NT2/D1 (cell line): ENCODE results near the gene TRPM5.

ENCODE experiments used
- DNase-seq: peaks from one replicate; pipeline ENCODE4 v3.0.0-alpha.2; 2011; ENCODE audit warnings: low read depth, low spot score
- H3K27me3 ChIP-seq: 2 replicates; pipeline ENCODE4 v1.6.0; 2011; ENCODE audit warnings: mild to moderate bottlenecking; ENCODE audit not compliant: insufficient read length, insufficient read depth
- H3K36me3 ChIP-seq: 2 replicates; pipeline ENCODE4 v1.6.1; 2011; ENCODE audit warnings: mild to moderate bottlenecking, low read length, mixed read lengths; ENCODE audit not compliant: insufficient read depth, insufficient read length
- H3K4me1 ChIP-seq: 2 replicates; pipeline ENCODE4 v1.5.1; 2011; ENCODE audit not compliant: insufficient read depth, insufficient read length
- H3K4me3 ChIP-seq: 2 replicates; pipeline ENCODE4 v1.5.1; 2011; ENCODE audit warnings: low read depth; ENCODE audit not compliant: insufficient read length
- H3K9ac ChIP-seq: 2 replicates; pipeline ENCODE4 v1.6.0; 2011; ENCODE audit warnings: low read depth; ENCODE audit not compliant: insufficient read length
- H3K9me3 ChIP-seq: 2 replicates; pipeline ENCODE4 v1.5.1; 2011; ENCODE audit warnings: mild to moderate bottlenecking, low read length; ENCODE audit not compliant: insufficient read depth
- SUZ12 ChIP-seq: IDR thresholded peaks from 2 replicates; pipeline ENCODE4 v1.6.1; 2011; ENCODE audit not compliant: insufficient read length, insufficient read depth; ENCODE audit errors: extremely low read depth
- YY1 ChIP-seq: IDR thresholded peaks from 2 replicates; pipeline ENCODE4 v1.6.1; 2011; ENCODE audit not compliant: insufficient read length, insufficient read depth
- ZNF274 ChIP-seq: IDR thresholded peaks from 2 replicates; pipeline ENCODE4 v1.6.1; 2011; ENCODE audit warnings: mild to moderate bottlenecking, low read depth, low read length

TRPM5 gene

DNA sequence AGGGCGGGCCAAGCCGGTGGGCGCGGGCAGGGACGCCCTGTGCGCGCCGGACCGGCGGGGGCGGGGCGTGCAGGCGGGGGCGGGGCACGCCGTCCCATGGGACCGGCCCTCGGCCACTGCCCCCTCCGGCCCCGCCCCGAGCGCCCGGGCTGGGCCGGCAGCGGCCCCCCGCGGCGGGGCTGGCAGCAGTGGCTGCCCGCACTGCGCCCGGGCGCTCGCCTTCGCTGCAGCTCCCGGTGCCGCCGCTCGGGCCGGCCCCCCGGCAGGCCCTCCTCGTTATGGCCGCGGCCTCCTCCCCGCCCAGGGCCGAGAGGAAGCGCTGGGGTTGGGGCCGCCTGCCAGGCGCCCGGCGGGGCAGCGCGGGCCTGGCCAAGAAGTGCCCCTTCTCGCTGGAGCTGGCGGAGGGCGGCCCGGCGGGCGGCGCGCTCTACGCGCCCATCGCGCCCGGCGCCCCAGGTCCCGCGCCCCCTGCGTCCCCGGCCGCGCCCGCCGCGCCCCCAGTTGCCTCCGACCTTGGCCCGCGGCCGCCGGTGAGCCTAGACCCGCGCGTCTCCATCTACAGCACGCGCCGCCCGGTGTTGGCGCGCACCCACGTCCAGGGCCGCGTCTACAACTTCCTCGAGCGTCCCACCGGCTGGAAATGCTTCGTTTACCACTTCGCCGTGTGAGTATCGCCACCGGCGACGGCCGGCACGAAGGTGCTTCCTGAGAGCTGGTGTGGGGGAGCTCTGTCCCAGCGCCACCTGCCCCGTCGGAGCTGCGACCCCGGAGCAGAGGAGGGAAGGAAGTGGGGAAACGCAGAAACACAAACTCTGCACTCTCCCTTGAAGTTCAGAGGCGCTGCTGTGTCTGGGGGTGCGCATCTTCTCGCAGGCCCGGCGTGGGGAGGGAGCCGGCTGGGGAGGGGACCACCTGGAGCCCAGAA is 769 bp upstream of the TRPM5 start, which contains the start of gene KCNQ1:
TSS of gene KCNQ1 (plus strand) at position 188 of the 925 bp plus-strand sequence. CDS start at position 279, 91 bp downstream.
- H3K9me3 ChIP-seq: no peaks in the 10 kb centered on the region
- H3K9ac ChIP-seq: peak within 1 kb of the TSS; percentile 77
- no peak for TF ChIP-seq YY1
- TF ChIP-seq SUZ12: no peak
- no peak for TF ChIP-seq ZNF274
- peaks cover 95% of the 10 kb centered on the region for H3K27me3 ChIP-seq
- peak within 1 kb of the TSS; percentile 57 for H3K4me3 ChIP-seq
- H3K36me3 ChIP-seq: no peaks in the 10 kb centered on the region
- no peak for DNase-seq
- H3K4me1 ChIP-seq: peaks cover 7% of the 10 kb centered on the region

DNA sequence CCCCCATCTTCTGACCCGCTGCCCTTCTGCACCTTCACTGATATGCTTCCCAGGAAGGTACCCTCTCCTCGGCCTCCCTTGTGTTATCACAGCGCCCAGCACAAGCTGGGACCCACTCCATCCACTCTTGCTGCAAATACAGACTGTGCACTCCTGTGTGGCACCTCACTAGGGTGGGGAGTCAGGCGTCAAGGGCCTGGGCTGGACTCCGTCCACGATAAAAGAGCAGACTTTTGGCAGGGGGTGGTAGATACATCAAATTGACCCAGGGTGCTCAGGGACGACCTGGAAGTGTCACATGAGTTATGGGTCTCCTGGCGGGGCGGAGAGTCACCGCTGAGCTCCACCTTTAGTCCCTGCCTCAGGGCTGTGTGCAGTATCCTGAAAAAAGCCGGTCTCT is 908 bp downstream of the TRPM5 start:
- DNase-seq: no peak
- H3K4me1 ChIP-seq: peaks cover 7% of the 10 kb centered on the region

DNA sequence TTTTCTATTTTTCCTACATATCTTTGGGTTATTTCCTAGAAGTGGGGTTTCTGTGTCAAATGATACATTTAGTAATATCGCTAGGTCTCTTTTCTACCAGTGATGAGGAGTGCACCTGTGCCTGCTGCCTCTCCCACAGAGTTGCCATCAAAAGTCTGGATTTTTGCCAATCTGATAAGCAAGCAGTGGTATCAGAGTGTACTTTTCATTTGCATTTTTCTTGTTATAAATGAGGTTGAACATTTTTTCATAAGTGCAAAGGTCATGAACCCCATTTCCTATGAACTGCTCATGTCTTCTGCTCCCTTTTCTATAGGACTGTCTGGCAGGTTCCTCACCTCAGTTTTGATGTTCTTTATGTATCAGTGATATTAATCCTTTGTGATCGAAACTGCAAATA is 1.7 kb downstream of the TRPM5 start:
- no peak overlapping the region for H3K9ac ChIP-seq
- no peak overlapping the region for H3K4me3 ChIP-seq
- peaks cover 7% of the 10 kb centered on the region for H3K4me1 ChIP-seq
- H3K9me3 ChIP-seq: no peaks in the 10 kb centered on the region
- no peak for DNase-seq
- peaks cover 78% of the 10 kb centered on the region for H3K27me3 ChIP-seq
- H3K36me3 ChIP-seq: no peaks in the 10 kb centered on the region
- TF ChIP-seq ZNF274 (no peak), YY1 (no peak), SUZ12 (no peak)

More for the DNA sequence above, 908 bp downstream of the TRPM5 start:
- H3K9ac ChIP-seq: no peak overlapping the region
- H3K36me3 ChIP-seq: no peaks in the 10 kb centered on the region
- peaks cover 86% of the 10 kb centered on the region for H3K27me3 ChIP-seq
- no peak overlapping the region for H3K4me3 ChIP-seq
- no peaks in the 10 kb centered on the region for H3K9me3 ChIP-seq
- TF ChIP-seq ZNF274: no peak
- TF ChIP-seq SUZ12: peak; percentile 47
- TF ChIP-seq YY1: no peak

DNA sequence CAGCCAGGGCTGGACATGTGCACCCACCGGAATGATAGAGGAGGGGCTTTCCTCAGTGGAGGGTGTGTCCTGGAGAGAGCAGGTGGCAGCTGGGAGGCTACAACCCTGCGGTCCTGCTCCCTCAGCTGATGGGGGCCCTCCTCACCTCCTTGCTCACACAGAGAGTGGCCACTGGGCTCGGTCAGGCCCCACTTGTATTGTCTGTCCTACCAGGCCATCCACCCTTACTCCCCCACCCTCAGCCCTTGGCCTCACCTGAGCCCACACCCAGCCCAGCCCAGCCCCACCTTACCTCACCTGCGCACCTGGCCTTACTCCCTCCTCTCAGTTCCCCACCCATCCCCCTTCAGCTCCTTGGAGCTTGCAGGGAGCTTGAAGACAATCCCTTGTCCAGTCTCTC is 3.1 kb downstream of the TRPM5 start:
- no peak overlapping the region for H3K9ac ChIP-seq

DNA sequence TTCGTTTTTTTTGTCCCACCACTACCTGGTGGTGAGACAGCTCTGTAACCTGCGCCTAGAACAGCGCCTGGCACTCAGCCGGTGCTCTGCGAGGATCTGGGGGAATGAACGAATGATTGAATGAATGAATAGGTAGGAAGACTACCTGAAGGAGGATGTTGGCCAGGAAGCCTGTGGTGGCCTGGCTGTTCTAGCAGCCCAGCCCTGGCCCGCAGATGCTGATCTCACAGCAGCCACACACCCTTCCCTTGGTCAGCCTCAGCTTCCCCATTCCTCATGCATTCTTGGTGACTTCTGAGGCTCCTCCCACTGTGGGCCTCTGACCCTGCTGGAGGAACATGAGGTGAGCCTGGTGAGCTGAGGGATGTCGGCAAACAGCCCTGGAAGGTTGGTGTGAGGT is 3.7 kb downstream of the TRPM5 start:
- Histone ChIP-seq H3K27me3 (peaks cover 67% of the 10 kb centered on the region), H3K9me3 (no peaks in the 10 kb centered on the region), H3K4me3 (no peak overlapping the region), H3K36me3 (no peaks in the 10 kb centered on the region), H3K9ac (no peak overlapping the region), H3K4me1 (peaks cover 6% of the 10 kb centered on the region)
- no peak for DNase-seq
- TF ChIP-seq YY1: no peak
- TF ChIP-seq ZNF274: no peak
- no peak for TF ChIP-seq SUZ12

More for the DNA sequence above, 3.1 kb downstream of the TRPM5 start:
- DNase-seq: no peak
- H3K27me3 ChIP-seq: peaks cover 68% of the 10 kb centered on the region
- H3K36me3 ChIP-seq: no peaks in the 10 kb centered on the region
- H3K4me3 ChIP-seq: no peak overlapping the region
- no peaks in the 10 kb centered on the region for H3K9me3 ChIP-seq
- H3K4me1 ChIP-seq: peaks cover 7% of the 10 kb centered on the region
- TF ChIP-seq SUZ12 (no peak), YY1 (no peak), ZNF274 (no peak)

DNA sequence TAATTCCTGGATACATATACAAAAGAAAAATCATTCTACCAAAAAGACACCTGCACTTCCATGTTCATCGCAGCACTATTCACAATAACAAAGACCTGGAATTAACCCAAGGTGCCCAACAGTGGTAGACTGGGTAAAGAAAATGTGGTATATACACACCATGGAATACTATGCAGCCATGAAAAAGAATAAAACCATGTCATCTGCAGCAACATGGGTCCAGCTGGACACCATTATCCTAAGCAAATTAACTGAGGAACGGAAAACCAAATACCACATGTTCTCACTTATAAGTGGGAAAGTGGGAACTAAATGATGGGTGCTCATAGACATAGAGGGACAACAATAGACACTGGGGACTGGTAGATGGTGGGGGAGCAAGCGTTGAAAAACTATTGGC is 4.5 kb downstream of the TRPM5 start:
- TF ChIP-seq SUZ12 (no peak), ZNF274 (no peak), YY1 (no peak)
- Histone ChIP-seq H3K27me3 (peaks cover 64% of the 10 kb centered on the region), H3K36me3 (no peaks in the 10 kb centered on the region), H3K9ac (no peak overlapping the region), H3K4me3 (no peak overlapping the region), H3K9me3 (no peaks in the 10 kb centered on the region), H3K4me1 (no peaks in the 10 kb centered on the region)
- no peak for DNase-seq

DNA sequence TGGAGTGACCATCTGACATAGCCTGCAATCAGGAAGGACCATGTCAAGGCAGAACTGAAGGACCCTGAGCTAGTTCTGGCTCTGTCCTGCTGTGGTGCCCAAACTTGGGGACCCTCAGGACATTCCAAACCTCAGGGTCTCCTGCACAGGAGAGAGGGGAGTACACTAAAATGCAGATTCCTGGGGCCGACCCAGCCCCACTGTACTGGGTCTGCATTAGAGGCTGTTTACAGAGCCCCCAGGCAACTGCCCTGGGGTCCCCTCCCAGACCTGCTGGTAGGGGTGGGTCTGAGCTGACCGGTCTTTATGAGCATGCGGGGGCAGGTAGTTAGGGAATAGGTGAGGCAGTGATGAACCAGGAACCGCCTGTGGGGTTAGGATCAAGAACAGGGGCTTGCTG is 6.8 kb downstream of the TRPM5 start:
- Histone ChIP-seq H3K4me3 (no peak overlapping the region), H3K27me3 (peaks cover 63% of the 10 kb centered on the region)
- TF ChIP-seq SUZ12 (no peak), YY1 (no peak), ZNF274 (no peak)

More for the DNA sequence above, 6.8 kb downstream of the TRPM5 start:
- no peaks in the 10 kb centered on the region for H3K36me3 ChIP-seq
- H3K9me3 ChIP-seq: no peaks in the 10 kb centered on the region
- no peak overlapping the region for H3K9ac ChIP-seq
- DNase-seq: no peak
- no peaks in the 10 kb centered on the region for H3K4me1 ChIP-seq
